Mucosa of gallbladder (tissue), 1 donor: ENCODE results near the gene MYADM. TPM values are rescaled to one million over a fixed set of nuclear protein-coding genes. Genes with fewer than 3 reads are reported as not detected.
"Not testable (repeated sequence)": the region's sequence is repeated elsewhere in the genome, so short reads cannot be mapped to it uniquely, and the experiment has no call there.

Experiments
- DNase-seq: peaks from one replicate; pipeline ENCODE4 v3.0.0-alpha.2; 2020; ENCODE audit warnings: low spot score
- total RNA-seq: library from RNA; stranded (reverse); gene quantifications from one replicate; pipeline ENCODE4 v1.2.1, GENCODE V29; 2021
- donor health status: DM: no; HTN: no; CAD: no.

The MYADM gene
- total RNA-seq, 1 donor from 2014 or later, result 125 TPM

DNA sequence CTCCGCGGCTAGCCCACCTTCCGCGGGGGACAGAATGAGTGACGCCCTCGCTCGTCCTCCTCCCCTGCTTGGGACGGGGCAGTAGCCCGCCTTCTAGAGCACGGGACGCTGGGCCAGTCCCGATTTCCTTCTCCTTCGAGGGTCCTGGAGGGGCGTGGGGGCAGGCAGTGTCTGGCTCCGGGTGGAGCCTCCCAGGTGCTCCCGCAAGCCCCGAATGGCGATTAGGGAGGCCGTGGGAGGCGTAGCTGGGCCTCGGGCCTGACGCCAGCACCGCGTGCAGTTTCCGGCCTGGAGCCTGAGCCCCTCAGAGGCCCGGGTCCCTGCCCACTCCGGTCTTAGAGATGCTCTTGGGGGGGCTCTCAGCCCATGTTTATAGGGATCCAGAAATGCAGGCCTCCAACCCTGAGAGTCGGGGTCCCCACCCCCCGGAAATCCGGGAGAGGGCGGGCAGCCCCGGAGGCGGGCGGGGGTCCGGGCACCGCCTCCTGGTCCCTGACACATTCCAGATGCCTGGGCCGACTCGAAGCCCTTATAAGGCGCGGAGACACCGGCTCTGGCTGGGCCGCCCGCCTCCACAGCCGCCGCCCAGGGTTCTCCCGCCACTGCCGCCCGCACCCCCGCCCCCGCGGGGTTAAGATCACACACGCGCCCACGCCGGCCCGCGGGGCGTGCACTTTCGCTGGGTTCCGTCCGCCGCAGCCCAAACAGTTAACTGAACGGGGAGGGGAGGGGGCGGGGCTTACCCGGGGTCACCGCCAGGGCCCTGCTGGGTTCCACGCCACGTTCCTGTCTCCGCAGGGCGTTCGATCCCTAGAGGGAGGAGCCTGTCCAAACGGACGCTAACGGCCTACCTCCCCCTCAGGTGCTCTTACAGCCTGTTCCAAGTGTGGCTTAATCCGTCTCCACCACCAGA is 1.5 kb downstream of the MYADM start:
- DNase-seq, result peak; percentile 87

DNA sequence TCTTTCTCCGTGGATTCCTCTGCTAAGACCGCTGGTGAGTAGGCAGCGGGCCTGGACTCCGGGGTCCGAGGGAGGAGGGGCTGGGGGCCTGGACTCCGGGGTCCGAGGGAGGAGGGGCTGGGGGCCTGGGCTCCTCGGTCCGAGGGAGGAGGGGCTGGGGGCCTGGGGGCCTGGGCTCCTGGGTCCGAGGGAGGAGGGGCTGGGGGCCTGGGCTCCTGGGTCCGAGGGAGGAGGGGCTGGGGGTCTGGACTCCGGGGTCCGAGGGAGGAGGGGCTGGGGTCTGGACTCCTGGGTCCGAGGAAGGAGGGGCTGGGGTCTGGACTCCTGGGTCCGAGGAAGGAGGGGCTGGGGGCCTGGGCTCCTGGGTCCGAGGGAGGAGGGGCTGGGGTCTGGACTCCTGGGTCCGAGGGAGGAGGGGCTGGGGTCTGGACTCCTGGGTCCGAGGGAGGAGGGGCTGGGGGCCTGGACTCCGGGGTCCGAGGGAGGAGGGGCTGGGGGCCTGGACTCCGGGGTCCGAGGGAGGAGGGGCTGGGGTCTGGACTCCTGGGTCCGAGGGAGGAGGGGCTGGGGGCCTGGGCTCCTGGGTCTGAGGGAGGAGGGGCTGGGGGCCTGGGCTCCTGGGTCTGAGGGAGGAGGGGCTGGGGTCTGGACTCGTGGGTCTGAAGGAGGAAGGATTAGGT is 2.3 kb downstream of the MYADM start:
- not testable (repeated sequence) for DNase-seq

DNA sequence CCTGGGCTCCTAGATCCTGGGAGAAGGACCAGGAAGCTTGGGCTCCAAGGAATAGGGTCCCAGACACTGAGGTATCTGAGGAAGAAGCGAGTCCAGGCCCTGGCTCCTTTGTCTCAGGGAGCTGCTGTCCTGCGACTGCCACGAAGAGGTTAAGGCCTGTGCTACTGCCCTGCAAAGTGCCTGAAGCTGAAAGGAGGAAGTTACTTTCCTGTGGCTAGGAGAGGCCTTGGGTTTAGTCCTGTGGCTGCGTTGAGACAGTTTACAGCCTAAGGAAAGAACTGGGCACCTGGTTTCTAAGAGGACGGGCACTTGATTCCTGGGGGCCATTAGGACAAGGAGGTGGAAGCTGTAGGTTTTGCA is 2.8 kb downstream of the MYADM start:
- peak; percentile 38 for DNase-seq

DNA sequence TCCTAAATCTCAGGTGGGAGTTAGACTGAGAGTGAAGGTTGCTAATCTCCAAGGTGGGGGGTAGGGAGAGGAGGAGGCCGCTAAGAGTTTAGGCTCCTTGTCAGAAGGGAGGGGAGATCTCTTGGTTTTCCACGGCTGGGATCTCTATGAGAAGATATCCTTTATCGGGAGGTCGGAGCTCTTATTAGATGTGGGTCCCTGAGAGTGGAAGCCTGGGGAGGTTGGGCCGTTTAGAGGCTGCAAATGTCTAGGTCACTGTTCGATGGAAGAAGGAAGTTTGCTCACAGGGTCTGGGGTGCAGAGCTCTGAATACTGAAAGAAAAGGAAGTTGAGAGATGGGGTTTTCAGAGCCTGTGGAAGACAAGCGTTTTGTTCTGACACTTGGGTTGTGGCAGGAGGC is 3.8 kb downstream of the MYADM start:
- no peak for DNase-seq

DNA sequence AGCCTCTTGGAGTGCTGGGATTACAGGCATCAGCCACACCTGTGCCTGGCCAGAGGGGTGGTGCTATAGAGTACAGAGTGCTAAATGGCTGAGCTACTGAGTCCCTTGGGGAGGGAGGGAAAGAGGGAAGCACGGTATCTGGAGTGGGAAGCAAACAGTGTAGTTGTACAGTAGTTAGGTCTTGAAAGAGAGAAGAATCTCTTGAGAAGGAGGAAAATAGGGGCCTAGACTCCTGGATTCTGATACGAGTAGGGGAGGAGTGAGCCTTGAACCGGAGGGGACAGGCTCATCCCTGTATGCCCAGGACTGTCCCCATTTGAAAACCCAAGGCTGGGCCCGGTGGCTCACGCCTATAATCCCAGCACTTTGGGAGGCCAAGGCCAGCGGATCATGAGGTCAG is 5.1 kb downstream of the MYADM start:
- no peak for DNase-seq

DNA sequence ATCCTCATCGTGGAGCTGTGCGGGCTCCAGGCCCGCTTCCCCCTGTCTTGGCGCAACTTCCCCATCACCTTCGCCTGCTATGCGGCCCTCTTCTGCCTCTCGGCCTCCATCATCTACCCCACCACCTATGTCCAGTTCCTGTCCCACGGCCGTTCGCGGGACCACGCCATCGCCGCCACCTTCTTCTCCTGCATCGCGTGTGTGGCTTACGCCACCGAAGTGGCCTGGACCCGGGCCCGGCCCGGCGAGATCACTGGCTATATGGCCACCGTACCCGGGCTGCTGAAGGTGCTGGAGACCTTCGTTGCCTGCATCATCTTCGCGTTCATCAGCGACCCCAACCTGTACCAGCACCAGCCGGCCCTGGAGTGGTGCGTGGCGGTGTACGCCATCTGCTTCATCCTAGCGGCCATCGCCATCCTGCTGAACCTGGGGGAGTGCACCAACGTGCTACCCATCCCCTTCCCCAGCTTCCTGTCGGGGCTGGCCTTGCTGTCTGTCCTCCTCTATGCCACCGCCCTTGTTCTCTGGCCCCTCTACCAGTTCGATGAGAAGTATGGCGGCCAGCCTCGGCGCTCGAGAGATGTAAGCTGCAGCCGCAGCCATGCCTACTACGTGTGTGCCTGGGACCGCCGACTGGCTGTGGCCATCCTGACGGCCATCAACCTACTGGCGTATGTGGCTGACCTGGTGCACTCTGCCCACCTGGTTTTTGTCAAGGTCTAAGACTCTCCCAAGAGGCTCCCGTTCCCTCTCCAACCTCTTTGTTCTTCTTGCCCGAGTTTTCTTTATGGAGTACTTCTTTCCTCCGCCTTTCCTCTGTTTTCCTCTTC is 6.3 kb downstream of the MYADM start:
- no peak for DNase-seq

DNA sequence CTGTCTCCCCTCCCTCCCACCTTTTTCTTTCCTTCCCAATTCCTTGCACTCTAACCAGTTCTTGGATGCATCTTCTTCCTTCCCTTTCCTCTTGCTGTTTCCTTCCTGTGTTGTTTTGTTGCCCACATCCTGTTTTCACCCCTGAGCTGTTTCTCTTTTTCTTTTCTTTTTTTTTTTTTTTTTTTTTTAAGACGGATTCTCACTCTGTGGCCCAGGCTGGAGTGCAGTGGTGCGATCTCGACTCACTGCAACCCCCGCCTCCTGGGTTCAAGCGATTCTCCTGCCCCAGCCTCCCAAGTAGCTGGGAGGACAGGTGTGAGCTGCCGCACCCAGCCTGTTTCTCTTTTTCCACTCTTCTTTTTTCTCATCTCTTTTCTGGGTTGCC is 6.9 kb downstream of the MYADM start:
- DNase-seq, result no peak

DNA sequence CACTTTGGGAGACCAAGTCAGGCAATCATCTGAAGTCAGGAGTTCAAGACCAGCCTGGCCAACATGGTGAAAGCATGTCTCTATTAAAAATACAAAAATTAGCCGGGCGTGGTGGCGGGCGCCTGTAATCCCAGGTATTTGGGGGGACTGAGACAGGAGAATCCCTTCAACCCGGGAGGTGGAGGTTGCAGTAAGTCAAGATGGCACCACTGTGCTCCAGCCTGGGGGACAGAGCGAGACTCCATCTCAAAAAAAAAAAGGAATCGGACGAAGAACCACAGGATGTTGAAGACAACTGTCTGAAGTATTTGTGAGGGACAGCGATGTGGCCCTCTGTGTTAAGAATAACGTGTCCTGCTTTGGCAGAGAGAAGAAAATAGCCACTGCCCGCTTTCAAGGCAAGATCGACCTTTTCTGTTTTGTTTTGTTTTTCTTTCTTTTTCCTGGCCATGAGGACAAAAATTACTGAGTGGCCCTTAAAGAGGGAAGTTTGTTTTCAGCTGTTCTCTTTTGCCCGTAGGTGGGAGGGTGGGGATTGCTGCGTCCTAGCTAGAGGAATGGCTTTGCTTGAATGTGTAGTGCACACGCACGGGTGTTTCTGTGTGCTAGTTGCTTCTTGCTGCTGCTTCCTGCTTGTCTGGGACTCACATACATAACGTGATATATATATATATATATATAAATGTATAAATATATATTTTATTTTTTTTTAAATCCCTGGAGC is 8.1 kb downstream of the MYADM start:
- no peak for DNase-seq

DNA sequence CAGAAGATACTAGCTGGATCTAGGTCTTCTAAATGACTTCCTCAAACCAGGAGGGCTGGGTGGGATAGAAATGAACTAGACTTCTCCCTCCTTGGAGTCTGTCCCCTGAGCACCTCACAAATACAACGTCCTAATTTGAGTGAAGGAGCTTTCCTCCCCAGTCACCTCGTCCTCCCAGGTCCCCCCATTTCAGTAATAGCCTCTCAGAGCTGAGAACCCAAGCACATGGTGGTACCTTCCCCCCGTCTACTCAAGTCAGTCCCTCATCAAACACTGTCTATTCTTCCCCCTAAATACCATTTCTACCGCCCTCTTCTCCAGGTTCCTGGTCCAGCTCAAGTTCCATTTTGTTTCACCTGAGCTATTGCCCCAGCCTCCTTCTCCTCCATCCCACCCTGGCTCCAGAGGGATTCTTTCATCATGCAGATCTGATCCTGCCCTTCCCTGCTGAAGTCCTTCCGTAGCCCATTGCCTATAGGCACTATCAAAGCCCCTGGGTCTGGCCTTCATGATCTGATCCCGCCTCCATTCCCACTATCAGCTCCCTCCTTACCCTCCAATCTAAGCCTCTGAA is 9.1 kb downstream of the MYADM start:
- DNase-seq, result no peak

DNA sequence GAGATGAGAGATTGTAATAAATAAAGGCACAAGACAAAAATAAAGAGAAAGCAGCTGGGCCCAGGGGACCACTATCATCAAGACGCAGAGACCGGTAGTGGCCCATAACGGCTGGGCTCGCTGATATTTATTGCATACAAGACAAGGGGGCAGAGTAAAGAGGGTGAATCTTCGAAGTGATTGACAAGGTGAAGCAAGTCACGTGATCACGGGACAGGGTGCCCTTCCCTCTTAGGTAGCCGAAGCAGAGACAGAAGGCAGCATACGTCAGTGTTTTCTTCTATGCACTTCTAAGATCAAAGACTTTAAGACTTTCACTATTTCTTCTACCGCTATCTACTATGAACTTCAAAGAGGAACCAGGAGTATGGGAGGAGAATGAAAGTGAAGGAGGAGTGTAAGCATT is 9.7 kb downstream of the MYADM start:
- no peak for DNase-seq

DNA sequence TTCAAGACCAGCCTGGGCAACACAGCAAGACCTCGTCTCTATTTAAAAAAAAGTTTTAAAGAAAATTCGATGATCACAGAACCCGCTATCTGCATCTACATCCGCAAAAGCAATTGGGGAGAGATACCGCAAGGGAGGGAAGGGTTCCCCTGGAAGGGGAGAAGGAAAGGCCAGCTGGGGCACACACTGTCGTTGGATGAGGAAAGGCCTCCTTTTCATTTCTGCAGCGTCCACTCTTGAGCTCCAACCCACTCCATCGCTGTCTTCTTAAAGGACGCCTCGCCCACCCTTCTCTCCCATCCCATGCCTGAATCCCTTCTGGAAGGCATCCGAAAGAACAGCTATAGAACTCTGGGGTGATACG is 11.1 kb downstream of the MYADM start:
- no peak for DNase-seq

DNA sequence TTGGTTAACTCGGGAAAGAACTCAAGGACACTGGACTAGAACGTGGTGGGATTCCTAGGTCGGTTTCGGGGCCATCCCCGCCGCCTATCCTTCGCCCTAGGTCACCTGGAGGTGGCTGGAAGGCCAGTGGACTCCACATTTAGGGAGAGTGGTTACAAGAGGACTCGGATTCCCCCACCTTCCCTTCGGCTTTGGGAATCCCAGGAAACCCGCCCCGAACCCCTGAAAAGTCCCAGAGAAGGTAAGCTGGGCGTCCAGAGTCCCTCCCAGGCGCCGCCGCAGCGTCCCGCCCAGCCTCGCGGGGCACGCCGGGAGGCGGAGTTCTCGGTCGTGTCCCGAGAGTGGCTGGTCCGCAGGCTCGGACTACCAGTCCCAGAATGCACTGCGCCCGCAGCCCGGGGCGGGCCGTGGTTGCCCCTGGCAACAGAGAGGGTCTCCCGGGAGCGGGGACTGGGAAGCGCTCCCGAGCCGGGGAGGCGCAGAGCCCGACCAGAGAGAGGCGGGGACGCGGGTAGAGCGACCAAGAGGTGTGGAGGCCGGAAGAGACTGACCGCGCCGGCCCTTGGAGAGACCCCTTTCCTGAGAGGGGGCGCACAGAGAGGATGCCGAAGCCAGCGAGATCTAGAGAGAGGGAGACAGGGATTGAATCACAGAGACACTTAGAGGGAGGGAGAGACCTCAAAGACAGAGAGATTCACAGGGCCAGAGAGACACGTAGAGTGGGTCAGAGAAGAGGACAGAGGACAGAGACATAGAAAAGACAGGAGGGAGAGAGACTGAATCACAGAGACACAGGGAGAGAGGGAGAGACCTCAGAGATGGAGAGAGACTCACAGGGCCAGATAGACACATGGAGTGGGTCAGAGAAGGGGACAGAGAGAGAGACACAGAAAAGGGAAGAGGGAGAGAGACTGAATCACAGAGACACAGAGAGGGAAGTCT is 11.7 kb downstream of the MYADM start:
- DNase-seq, result peak; percentile 90

DNA sequence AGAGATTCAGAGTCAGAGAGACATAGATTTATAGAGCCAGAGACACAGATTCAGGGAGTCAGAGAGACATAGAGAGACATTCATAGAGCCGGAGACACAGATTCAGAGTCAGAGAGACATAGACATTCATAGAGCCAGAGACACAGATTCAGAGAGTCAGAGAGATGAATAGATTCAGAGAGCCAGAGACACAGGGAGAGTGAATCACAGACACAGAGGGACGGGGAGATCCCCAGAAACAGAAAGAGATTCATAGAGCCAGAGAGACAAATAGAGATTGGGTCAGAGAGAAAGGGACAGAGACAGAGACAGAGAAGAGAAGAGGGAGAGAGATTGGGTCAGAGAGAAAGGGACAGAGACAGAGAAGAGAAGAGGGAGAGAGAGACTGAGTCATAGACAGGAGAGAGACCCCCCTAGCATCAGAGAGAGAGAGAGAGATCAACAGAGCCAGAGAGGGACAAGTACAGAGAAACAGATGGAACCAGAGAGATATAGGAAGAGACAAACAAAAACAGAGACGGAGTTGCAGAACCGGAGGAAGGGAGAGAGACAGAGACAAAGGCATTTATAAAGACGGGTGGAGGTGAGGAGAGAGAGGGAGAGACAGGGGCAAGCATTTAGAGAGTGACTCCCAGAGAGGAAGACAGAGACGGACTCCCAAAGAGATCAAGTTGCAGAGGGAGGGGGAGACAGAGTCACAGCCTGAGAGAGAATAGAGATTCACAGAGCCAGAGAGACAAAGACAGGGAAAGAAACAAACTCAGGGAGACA is 13.2 kb downstream of the MYADM start:
- DNase-seq, result no peak

DNA sequence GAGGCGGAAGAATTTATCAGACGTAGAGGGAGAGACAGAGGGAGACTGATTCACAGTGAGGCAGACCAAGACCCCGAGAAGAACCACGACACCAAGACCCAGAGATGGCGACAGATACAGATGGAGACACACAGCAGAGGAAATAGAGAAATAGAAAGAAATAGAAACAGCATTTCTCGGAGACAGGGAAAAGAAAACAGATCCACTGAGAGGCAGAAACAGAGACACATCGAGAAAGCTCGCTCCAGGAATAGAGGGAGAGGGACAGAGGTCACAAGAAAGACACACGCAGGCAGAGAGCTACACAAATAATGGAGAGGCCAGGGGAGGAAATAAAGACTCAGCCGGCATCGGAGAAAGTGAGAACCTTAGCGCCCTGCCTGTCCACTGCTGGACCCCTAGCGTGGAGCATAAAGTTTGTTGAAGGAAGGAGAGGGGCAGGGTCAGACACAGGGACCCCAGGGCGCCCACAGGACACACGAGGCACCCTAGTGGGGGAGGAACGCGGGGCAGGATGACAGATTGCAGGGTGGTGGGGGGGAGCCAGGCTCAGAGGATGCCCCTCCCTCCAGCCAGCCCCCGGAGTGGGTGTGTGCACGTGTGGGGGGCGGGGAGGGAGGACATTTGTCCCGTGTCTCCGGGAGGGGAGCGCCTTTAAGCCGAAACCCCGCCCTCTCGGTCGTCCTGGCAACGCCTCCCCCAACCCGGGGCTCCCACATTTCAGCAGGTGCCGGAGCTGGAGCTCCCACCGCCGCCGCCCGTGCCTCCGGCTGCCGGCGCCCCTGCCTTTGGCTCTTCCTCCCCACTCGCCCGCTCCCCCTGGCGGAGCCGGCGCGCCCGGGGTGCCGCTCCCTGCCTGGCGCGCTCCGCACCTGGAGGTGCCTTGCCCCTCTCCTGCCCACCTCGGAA is 14.1 kb downstream of the MYADM start, which contains the start of gene PRKCG:
Gene PRKCG (plus strand): TSS at position 716 of the 909 bp plus-strand sequence. CDS start 298 bp downstream, outside the sequence.
- no peak for DNase-seq

DNA sequence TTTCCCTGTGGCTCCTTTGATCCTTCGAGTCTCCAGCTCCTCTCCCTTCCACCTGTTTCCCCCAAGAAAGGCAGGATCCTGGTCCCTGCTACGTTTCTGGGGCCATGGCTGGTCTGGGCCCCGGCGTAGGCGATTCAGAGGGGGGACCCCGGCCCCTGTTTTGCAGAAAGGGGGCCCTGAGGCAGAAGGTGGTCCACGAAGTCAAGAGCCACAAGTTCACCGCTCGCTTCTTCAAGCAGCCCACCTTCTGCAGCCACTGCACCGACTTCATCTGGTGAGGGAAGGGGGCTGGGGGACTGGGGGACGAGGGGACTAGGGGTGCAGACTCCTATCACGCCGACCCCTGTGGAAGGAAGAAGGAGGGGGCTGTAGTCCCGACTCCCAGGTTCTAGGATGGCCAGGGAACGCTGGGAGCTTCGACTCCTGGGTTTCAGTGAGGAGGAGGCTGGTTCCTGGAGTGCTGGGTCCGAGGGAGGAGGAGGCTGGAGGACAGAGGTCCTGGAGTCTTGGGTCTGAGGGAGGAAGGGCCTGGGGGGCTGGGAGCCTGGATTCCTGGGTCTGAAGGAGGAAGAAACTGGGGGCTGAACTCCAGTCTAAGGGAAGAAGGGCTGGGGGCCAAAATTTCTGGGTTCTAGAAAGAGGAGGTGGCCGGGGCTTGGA is 14.8 kb downstream of the MYADM start:
- DNase-seq, result no peak

DNA sequence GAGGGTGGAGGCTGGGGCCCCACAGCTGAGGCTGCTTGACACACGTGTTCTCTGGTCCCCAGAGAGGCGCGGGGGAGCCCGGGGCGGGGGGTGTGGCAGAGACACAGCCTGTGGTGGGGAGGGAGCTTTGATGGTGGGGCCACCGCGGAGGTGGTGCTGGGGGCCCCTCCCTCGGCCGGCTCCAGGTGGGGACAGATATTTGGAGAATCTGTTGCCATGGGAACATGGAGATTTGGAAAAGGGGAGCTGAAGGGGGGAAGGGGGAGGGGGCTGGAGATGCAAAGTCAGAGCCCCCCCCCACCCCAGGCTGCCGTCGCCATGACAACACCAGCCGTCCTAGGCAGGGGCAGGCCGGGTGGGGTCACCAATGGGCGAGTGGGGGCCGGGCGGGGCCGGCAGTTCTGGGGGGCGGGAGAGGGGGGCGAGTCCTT is 15.6 kb downstream of the MYADM start:
- no peak for DNase-seq

DNA sequence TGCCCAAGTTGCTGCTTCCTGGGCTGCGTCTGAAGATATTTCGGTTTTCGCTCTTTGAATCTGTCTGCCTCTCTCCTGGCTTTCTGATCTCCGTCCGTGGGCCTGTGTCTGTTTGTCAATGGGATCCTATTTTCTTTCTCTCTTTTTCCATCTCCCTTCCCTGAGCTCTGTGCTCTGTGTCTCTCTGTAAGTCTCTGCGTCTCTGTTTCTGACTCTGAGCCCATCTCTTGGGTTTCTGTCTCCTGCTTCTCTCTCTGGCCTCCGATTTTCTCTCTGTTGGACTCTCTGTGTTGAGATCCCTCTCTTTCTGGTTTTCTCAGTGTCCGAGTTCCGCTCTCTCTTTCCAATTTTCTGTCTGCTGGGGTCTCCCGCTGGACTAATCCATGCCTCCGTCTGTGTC is 16.1 kb downstream of the MYADM start:
- DNase-seq, result no peak

DNA sequence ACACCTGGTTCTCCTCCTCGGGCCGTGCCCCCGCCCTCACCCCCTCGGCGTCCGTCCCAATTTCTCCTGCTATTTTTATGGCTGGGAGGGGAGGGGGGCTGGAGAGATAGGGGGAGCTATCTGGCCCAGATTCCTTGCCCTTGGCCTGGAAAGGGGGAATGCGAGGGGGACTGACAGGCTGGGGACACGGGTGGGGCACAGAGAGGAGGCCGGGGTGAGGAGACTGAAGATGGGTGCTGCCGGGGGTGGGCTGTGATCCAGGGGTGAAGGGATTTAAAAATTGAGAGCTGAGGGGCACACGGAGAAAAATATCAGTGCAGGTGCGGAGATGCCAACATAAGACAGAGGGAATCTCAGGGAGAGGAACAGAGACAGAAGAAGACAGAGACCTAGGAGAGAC is 16.6 kb downstream of the MYADM start:
- no peak for DNase-seq
